ENCODE measurements around the gene CSNK1D.
A peak's percentile ranks its signal among the peaks of the same experiment; 100 is the strongest.

The CSNK1D gene

GRCh38 chr17:82249896-82250581 lies 23.5 kb downstream of the CSNK1D start:
- no peak for DNase-seq

GRCh38 chr17:82248815-82249674 lies 24.5 kb downstream of the CSNK1D start:
- DNase-seq, result no peak

GRCh38 chr17:82247856-82248671 lies 25.4 kb downstream of the CSNK1D start:
- DNase-seq, result no peak

GRCh38 chr17:82247182-82247823 lies 26.2 kb downstream of the CSNK1D start:
- DNase-seq, result no peak

DNA sequence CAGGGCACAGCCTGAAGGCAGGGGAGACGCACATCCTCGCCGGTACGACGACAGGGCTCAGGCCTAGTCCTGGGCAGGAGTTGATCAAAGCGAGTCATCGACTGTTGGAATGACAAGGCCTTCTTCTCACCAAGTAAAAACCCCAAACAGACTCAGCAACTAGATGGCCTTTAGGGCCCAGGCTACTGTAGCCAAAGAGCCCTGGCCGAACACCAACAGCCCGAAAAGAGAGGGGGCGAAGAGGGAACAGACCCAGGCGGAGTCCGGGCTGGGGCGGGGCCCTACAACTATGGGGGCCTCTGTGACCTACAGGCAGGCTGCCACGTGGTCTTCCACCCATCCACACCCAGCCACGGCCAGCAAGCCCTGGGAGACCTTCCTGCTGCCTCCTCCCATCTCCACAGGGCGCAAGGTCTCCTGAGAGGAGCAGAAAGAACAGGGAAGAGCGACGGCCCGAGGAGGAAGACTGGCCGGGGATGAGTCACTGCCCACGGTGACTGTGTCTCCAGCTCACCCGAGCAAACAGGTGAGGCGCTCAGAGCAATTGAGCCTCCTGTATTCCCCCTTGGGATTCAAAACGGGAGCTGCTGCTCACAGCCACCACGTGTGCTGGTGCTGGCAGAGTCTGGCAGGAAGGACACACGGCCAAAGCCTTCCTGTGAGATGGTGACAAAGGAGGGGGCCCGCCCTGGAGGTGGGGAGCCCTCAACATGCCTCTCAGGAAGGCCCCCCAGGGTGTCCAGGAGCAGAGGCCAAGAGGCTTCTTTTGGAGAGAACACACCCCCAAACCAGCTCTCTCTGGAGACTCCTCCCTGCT lies 26.9 kb downstream of the CSNK1D start:
- no peak for DNase-seq

DNA sequence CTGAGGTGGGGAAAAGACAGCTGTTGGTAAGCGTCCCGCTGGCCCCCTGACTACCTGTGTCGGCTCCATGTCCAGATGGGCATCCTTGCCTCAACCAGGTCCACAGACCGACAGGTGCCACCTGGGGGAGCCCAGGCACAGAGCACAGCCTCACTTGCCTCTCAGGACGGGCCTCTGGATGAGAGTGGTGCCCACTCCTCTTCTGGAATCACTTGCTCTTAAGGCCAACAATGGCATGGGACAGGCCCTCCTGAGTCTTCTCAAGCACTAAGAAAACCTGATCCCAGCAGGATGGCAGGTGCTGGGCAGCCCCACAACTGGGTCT lies 27.5 kb downstream of the CSNK1D start:
- no peak for DNase-seq

DNA sequence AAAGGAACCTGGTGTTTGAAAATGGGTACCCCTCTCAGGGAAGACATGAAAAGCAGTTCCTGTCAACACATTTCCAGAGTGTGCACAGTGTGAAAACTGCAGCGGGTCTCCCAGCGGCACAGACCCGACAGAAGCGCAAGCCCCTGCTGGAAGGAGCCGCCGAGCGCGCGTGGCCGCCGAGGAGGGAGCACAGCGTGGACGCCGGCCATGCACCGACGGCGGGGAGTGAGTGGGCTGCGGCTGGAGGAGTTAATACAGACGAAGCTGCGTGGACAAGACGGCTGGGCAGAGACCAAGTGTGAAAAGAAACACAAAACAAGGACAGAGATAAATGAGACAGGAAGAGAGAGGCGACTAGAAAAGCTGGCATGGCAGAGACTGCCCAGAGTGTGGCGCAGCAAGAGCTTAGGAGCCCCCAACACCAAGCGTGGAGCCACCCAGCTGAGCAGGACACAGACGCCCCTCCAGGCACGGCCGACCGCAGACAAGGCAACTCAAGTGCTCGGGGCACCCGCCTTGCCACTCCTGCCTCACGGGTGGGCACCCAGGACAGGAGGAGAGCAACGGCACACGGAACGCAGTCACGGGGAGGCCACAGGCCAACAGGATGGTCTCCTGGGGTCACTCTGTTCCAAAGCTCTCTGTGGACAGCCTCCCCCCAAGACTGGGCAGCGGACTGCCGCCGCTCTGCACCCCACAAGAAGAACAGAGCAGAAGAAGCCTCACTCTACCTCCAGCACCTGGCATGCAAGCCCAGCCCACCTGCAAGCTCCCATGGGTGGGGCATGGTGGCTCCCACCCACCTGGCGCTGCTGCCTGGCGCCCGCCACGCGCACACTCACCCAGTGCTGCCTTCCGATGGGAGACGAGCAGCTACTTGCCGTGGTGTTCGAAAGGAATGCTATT lies 28.1 kb downstream of the CSNK1D start:
- DNase-seq, result no peak

- DNase-seq, result no peak
Measured at GRCh38 chr17:82244413-82245133, 28.9 kb downstream of the CSNK1D start.

DNA sequence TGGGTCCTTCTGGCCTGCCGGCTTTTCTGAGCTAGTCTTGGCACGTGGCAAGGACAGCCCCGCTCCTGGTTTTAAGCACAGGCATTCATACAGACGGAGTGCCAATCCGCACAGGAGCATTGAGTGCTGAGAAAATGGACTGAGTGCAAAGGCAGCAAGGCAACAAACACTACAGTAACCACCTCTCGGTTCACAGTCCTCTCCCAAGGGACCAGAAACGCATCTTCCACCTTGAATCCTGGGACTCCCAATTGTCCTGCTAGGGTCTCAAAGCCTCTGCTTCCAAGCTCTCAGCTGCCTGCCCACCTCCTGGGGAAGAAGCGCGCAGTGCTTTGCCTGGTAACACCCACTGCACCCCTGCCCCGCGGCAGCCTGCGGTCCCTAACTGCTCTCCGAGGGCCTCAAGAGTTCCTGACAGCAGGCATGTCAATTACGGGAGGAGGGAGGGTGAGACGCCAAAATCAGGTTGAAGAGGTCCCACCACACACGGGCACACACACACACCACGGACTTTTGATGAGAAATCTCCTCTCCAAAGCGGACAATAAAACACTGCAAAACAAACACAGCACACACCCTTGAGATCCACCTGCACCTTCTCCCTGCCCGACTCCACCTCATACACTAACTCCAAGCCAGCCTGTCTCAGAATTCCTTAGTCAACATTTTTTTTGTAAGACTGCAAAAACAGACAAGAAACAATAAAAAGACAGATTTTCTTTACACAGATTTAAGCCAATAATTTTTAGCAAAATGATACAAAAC lies 29.7 kb downstream of the CSNK1D start:
- DNase-seq, result no peak

GRCh38 chr17:82242977-82243647 lies 30.4 kb downstream of the CSNK1D start:
- DNase-seq, result no peak

- no peak for DNase-seq
Measured at GRCh38 chr17:82242698-82242976, 30.9 kb downstream of the CSNK1D start.

GRCh38 chr17:82241926-82242697 lies 31.4 kb downstream of the CSNK1D start:
- DNase-seq, result no peak

DNA sequence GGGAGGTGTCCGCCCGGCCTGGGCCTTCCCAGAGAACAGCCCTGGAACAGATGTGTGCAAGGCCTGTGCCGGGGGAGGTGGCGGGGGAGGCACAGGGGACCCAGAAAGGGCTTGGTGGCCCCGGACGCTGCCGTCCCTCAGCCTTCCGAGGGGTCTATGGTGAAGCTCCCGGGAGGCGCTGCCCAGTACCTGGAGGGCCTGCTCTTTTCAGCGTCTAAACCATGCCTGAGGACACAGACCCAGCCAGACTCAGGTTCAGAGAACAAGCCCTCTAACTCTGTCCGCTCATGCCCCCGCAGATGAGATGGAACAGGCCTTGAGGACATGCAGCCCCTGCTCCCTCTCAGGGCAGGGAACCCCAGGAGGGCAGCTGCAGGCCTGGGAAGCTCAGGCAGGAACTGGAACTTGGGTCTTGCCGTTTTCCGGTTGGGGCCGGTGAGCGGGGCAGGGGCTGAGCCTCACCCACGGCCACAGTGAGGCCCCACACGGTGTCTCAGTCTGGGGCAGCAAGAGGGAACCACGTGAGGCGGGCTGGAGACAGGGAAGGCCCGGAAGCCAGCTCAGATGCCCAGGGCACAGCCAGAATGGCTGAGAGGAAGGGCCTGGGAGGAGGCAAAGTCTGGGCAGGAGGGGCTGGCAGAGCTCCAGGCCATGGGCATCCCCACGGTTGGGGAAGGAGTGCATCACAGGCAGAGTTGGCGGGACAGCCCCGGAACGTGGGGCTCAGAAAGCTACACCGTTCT lies 32.1 kb downstream of the CSNK1D start:
- DNase-seq, result peak; percentile 92

GRCh38 chr17:82240506-82241182 lies 32.9 kb downstream of the CSNK1D start:
- no peak for DNase-seq

GRCh38 chr17:82239926-82240505 lies 33.5 kb downstream of the CSNK1D start:
- DNase-seq, result no peak

DNA sequence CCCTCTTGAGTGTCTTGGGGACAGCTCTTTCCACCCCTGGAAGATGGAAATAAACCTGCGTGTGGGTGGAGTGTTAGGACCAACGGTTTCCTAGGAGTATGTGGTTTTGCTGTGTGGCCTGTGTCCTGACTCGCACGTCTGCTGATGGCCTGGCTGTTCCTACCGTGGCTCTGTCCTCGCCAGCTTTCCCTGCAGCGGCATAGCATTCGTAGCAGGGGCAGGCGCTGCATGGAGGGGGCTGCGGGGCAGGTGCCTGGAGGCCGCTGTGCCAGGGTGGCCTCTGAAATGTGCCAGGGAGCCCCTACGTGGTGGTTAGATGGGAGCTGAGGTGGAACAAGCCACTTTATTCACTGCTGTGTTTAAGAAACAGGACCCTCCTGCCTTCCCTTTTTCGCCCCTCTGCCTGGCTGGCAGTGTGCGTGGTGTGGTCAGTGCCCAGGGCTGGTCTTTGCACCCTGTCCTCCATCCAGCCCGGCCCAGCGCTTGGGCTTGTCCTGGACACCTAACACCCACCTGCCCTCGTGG lies 34.0 kb downstream of the CSNK1D start:
- DNase-seq, result no peak
